DMS153 (cell line): ENCODE measurements around the gene CCDC82.

ENCODE experiments used
- DNase-seq: peaks from one replicate; lab custom pipeline; 2025; lab: John Stamatoyannopoulos, UW

Gene CCDC82

GRCh38 chr11:96361778-96362177, 27.9 kb downstream of the CCDC82 start:
- no peak for DNase-seq

DNA sequence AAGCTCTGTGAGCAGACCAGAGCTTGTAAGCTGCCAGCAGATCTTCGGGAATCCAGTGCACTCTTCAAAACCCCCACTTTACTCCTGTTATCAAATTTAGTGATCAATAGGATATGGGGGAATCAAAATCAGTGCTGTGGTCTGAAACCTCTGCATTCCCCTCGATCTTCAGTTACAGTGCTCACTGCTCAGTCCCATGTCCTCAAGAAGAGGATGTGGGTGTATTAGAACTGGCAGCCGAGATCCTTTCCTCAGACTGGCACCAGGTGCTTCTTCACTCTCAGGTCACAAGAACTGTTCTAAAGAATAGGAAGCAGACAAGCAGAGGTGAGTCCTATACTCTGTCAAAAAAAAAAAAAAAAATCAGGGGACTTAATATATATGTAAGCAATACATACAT, 31.4 kb downstream of the CCDC82 start:
- DNase-seq, result no peak

DNA sequence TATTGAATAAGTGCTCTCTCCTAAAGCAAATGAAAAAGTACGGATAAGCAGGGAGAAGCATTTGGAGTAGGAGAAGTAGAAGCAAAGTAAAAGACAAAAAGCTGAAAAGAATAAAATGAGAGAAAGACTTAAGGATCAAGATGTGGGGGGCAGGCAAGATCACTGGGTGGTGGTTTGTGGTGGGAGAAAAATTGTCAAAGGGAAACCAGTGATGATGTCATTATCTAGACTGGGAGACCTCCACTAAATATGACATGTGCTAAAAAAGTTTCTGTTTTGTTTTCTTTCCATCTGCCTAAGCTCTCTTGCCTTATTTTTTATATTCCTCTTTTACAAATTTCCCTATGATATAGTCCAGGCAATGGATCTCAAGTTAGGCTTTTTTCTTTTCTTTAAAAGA, 31.9 kb downstream of the CCDC82 start:
- no peak for DNase-seq

GRCh38 chr11:96356848-96357247, 32.9 kb downstream of the CCDC82 start:
- no peak for DNase-seq

DNA sequence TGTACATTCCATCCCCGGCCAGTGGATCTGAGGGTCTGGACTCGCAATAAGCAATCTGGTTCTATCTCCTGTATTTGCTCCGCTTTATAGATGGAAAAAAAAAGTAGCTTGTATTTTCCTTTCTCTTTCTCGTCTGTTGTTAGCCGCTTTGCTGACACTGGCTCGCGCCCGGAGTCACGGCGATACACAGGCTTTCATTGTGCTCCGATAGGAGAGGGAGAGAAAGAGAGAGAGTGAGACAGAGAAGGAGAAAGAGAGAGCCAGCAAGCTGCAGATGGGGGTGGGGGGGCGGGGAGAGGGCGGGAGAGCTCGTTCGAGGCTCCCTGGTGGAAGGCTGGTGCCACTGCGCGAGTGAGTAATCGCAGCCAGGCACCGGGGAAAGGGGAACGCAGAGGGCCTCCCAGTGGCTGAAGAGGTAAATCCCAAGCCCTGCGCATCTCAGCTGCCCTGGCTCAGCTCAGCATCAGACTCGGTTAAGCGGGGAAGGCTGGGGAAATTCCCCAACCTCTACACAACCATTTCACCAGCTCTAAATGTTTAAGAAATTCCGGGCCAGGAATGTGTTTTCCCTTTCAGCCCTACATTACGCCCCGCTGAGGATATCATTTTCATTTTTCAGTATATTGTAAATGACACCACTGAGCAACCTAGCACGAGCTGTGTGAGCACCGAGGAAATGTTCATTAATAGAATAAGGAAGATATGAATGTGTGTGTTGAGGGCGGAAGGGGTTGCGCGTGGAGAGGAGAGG, 46.6 kb downstream of the CCDC82 start, which contains the start of gene MAML2:
Gene MAML2, minus strand, starts transcription at position 235 of the 751 bp plus-strand sequence. CDS start 1,300 bp downstream, outside the sequence.
- peak; percentile 79 for DNase-seq

DNA sequence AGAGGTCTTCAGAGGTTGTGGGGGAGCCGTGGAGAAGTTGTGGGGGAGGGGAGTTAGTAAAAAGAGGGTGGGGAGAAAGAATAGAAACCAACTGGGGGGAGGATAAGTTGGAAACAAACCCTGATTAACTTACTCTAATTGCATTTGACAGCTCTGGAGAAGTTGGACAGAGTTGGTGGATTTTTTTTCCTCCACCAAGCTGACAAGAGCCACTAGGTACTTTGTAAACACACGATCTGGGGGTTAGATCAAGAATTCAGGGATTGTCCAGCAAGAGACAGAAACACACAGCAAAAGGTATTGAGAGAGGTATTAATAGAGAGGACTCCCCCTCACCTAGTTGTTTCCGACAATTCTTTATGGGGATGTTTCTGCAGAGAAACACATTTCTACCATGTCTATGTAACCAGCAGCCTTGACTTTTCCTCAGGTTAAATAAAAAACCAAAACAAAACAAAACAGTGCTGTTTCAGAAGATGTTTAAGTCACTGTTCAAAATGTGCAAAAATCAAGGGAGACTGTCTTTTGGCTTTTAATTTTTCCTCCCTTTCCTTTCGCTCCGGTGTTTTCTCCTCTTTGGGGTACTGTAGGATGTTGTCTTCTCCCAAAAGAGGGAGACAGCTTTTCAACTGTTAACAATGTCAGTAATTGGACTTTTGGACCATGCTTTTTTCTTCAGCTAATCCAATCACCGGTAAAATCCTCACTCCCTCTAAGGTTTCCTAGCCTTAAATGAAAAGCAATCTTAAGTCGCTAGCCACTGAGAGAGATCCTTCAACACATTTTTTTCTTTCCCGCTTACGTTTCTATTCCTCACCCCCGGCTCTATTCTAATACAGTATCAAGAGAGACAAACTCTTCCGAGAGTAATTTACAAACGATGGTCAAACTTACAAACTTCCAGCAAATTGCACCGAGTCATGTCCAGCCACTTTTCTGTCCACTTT, 47.4 kb downstream of the CCDC82 start:
- DNase-seq, result no peak

DNA sequence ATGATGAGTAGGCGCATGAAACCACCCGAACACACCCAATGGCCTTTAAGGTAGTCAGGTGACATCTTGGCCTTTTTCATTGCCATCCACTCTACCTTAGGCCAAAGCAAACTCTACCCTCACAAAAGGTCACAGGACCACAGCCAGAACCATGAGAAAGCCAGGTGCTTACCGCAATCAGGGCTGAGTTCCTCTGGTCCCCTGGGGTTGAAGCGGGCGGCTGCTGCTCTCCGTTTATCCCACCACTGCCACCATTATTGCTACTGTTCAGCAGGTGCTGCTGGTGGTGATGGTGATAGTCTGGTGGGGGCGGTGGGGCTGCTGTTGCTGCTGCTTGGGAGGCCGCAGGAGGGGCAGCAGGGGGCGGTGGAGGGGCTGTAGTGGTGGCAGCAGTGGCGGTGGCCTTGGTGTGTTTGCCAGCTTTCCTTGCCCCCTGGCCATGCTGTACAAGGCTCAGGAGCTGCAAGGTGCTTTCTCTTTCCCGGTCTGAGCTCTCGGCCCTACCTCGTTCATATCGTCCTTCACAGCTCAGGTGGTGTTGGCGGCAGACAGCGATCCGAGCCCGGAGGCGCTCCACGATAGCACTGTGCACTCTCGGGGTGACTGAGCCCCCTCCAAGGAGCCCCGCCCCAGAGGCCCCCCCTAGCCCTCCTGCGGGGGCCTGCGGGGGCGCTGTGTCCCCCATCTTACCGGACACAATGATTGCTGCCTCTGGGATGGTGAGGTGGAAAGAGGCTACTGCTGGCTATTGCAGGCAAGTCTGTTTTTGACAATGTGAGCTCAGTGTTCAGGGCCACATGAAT, 48.3 kb downstream of the CCDC82 start:
- DNase-seq, result no peak

GRCh38 chr11:96340555-96340885, 49.2 kb downstream of the CCDC82 start:
- no peak for DNase-seq

DNA sequence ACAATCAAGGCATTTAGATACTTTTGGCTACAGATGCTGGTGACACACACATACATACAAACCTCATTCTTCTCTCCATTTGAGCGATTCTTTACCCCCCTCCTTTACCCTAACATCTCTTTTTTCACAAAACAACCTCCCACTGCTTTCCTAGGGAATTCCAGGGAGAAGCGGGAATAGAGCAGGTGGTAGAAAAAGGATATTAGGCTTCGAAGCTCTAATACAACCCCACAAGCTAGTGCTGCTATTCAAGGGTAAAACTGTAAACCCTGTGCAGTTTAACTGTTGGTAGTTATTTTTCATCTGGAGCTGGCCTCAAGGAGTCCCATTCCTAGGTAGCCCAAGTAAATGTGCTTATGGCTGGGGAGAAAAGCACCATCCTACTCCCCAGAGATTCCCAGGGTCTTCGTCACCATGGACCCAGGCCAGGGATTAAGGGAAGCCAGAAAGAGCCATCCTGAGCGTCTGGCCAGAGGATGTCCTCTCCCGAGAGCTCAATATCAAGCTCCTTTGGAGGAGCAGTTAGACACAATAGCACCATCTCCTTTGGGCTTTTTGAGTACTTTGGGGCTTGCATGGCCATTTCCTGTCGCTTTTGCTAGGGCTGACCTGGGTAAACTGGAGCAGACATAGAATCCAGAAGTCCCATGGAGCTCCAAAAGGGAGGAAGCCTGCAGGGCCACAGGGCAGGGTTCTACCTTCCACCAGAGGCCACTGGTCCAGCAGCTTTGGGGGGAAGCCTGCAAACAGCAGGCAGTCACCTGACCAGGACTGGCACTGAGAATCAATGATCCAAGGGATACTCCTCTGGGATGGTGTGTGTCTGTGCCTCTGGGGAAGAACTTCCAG, 49.8 kb downstream of the CCDC82 start:
- DNase-seq, result no peak

- DNase-seq, result no peak
Measured at GRCh38 chr11:96338910-96339705, 50.6 kb downstream of the CCDC82 start.

- no peak for DNase-seq
Measured at GRCh38 chr11:96337541-96338431, 51.9 kb downstream of the CCDC82 start.

- no peak for DNase-seq
Measured at GRCh38 chr11:96335388-96335787, 54.3 kb downstream of the CCDC82 start.

DNA sequence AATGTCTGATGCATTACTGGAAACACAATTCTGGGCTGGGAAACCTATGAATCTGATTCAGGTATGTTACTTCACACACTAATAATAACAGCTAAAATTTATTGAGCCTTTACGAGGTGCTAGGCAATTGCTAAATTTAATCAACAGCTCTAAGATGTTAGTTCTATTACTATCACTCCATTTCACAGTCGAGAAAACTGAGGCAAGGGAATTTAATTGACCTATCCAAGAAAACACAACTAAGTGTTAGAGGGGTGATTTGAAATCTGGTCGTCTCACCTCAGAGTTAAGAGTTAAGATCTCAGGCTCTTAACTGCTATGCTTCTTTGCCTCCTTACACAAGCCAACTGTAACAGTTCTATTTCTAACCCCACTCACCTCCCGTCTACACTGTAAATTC, 55.5 kb downstream of the CCDC82 start:
- no peak for DNase-seq

DNA sequence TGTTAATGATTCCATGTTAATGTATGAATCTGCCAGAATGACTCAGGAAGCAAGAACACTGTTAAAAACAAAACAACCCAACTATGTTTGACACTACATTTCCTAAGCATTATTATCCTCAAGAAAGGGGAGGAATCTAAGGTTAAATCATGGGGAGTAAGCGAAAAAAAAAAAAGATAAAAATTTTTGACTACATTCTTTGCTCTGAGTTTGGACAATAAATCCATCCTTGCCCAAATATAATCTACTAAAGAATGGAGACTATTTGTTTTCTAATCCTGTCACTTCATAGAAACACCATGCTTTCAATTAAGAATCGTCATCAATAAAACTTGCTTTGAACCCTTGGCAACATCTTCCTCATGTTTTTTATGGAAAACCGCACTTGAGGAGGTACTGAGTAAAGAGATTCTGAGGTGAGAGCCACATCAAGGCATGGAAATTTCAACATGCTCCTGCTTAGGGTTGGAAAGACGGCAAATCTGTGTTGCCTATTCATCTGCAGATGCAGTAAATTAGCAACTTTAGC, 56.5 kb downstream of the CCDC82 start:
- DNase-seq, result no peak

GRCh38 chr11:96332126-96332771, 57.5 kb downstream of the CCDC82 start:
- DNase-seq, result no peak

DNA sequence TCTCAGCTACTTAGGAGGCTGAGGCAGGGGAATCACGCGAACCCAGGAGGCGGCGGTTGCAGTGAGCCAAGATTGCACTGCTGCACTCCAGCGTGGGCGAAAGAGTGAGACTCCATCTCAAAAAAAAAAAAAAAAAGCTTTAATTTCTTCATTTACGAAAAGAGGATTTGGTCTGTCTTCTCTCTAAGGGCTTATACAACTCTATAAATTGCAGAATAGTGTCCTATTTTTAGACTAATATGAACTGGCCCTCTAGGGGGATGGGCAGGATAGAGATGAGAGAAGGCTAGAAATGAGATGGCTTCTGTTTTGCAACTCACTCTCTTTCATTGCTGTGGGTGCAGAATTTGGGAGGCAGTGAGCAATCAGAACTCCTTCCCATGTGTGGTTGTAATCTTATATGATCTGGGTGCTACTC, 58.0 kb downstream of the CCDC82 start:
- DNase-seq, result no peak

DNA sequence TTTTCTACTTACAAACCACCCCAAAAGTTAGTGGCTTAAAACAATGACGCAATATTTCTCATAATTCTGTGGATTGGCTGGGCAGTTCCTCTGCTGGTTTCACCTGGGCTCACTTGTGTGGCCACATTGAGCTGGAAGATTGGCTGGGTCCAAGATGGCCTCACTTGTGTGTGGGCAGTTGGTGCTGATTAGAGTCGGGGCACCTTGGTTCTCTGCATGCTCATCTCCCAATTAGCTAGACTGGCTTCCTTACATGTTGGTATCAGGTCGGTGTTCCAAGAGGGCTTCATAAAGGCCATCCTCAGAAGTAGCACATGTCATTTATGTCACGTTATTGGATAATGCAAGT, 59.2 kb downstream of the CCDC82 start:
- DNase-seq, result no peak

DNA sequence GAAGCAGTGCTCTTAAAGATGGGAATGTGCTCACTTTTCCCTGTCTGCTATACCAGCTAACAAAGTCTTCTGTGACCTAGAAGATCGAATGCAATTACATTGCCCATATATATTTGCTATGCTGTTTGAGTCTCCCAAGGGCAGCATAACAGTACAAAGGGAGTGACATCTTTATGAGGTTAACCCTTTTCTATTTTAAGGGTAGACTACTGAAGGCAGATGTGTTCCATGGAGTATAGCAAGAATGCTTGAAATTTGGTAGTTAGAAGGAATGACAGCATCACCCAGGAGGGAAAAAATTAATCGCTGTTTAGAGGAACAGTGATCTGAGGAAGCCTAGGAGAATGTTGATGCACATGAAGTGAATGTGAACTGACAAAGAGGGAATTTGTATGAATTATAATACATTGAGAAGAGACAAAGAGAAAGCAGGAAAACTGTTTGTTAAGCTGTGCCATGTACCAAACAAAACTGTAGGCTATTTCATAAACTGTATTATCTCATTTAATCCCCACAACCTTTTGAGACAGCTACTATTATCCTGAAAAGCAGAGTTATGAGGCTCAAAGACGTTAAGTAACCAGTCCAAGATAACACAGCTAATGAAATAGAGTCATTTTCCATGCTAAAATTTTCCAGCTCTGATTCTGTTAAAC, 59.7 kb downstream of the CCDC82 start:
- DNase-seq, result no peak
